Gastrocnemius medialis (tissue), 4 donors: ENCODE results near the gene SNX12.

ENCODE experiments used
- POLR2A ChIP-seq, 2 donors: fragments of 450-650 bp; IDR thresholded peaks; one replicate each; pipeline ENCODE4 v1.6.1; 2017; ENCODE audit warnings: antibody characterized with exemption in 2 of 2, mild to moderate bottlenecking in 2 of 2, moderate library complexity in 2 of 2
- TF ChIP-seq, protein P1 (sequence below), 5 experiments: fragments of 450-650 bp in 3 of 5; fragments of 200-600 bp in 2 of 5; sonication (generic) in 2 of 5; IDR thresholded peaks in 4 of 5; conservative IDR thresholded peaks in 1 of 5; 1 replicate in 4 of 5; 2 replicates in 1 of 5; pipeline ENCODE4 v1.5.1; 2016 to 2019; ENCODE audit warnings: antibody characterized with exemption in 5 of 5, mild to moderate bottlenecking in 3 of 5, moderate library complexity in 3 of 5

DNA sequence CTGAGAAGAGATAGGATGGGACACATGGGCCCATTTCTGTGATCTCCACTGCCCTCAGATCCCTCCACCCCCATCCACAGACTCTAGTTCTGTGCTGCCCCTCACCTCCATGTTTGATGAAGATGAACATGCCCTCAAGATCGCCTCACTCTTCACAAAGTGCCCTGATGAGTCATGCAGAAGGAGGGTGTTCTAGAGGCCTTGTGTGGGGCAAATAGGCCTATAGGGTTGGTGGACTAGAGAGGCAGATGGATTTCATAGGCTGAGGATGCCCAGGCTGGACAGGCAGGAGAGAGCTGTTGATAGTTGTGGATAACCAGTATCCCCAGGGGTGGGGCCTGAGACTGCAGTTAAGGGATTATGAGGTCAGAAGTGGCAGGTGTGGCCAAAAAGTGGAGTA lies 38.3 kb upstream of the SNX12 start, which contains the start of gene CXorf65:
- TF ChIP-seq POLR2A (IDR thresholded peaks at IDR 0.05): no peak
- TF ChIP-seq, protein P1, sequence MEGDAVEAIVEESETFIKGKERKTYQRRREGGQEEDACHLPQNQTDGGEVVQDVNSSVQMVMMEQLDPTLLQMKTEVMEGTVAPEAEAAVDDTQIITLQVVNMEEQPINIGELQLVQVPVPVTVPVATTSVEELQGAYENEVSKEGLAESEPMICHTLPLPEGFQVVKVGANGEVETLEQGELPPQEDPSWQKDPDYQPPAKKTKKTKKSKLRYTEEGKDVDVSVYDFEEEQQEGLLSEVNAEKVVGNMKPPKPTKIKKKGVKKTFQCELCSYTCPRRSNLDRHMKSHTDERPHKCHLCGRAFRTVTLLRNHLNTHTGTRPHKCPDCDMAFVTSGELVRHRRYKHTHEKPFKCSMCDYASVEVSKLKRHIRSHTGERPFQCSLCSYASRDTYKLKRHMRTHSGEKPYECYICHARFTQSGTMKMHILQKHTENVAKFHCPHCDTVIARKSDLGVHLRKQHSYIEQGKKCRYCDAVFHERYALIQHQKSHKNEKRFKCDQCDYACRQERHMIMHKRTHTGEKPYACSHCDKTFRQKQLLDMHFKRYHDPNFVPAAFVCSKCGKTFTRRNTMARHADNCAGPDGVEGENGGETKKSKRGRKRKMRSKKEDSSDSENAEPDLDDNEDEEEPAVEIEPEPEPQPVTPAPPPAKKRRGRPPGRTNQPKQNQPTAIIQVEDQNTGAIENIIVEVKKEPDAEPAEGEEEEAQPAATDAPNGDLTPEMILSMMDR (IDR thresholded peaks at IDR 0.05 in 4 of 5, conservative IDR thresholded peaks at IDR 0.05 in 1 of 5): no peak
